HG03045 (cell line): ENCODE results near the gene GFOD1.

Experiments used
- ATAC-seq: cut with Tn5 transposase; IDR thresholded peaks from one replicate; pipeline ENCODE4 v1.9.1; 2021; ENCODE audit warnings: mild to moderate bottlenecking, moderate library complexity; ENCODE audit not compliant: unreplicated experiment

Gene GFOD1, protein sequence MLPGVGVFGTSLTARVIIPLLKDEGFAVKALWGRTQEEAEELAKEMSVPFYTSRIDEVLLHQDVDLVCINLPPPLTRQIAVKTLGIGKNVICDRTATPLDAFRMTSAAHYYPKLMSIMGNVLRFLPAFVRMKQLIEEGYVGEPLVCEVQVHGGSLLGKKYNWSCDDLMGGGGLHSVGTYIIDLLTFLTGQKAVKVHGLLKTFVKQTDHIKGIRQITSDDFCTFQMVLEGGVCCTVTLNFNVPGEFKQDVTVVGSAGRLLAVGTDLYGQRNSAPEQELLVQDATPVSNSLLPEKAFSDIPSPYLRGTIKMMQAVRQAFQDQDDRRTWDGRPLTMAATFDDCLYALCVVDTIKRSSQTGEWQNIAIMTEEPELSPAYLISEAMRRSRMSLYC

DNA sequence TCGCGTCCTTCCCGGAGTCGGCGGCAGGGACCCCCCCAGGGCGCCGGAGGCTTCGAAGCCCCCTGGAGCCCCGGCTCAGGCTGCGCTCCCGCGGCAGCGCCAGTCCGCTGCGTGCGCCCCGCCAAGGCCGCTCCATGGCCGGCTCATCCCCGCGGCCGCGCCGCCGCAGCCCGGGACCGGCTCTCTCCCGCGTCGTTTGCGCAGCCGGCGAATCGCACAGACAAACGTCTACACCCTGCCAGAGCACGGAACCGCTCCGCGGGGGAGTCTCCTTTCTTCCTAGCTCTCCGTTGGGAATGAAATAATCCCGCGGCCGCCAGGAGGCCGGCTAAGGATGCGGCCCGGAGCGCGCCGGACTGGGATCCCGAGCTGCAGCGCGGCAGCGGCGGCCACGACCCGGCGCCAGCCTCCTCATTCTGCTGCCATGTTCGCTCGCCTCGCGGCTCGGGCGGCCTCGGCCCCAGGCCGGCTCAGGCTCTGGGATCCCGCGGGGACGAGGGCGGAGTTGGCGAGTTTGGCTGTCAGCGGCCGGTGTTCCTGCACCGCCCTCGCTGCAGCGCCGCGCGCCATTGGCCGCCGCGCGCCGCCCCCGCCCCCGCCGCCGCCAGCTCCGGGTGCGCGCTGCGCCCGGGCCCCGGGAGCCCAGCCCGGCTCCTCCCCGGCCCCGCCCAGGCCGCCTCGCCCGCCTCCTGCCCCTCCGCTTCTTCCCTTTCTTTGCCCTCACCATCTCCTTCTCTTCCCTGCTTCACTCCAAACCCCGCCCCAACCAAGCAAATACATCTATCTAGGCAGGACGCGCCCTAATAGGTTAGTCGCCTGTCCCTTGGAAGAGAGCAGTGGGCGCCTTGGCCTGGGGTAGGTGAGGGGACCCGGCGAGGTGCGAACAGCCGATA is at the start of gene GFOD1:
TSS of gene GFOD1 (minus strand) at position 479 of the 893 bp plus-strand sequence. CDS start 710 bp downstream, outside the sequence.
- peak; percentile 88 for ATAC-seq

DNA sequence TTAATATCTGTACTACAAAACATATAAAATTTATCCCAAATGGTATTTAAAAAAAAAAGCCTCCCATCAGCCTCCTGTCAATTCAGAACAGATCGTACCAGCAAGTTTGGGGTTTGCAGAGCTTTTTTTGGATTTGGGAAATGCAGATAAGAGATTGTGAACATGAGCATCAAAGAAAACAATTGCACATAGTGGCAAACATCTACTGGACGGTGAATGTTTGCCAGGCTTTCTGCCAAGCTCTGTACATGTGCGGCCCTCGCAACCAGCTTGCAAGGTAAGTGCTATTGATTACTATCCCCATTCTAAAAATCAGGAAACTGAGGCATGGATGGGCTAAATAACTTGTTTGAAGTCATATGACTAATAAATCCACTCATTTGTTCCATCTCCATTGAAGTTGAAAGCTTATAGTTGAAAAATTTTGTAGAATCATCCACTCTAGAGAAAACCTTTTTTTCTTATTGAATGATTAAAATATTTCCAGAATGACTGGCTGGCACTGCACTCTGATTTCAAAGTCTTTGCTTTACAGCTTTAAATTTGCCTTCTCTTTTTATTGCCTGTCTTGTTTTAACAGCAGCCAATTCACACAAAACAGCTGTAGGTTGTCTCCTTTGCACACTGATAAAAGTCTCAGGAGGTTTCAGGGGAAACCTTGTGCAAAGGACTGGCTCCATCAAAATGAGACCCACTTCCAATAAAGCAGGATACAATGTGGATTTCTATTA is 49.6 kb upstream of the GFOD1 start:
- no peak for ATAC-seq

DNA sequence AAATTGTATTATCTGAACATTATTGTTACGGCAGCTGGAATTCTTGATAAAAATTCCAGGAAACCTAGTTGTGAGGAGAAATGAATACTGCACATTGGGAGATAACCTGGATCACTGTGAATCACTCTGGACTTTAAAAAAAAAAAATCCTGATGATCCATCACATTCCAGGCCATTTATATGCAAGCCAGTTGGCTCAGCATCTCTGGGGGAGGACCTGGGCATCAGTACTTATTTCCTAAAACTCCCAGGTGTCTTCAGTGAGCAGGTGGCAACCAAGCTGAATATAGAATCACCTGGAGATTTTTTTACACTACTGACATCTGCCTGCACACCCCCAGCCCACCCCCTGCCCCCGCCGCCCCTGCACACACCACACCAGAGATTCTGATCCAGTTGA is 47.9 kb upstream of the GFOD1 start:
- ATAC-seq: no peak

DNA sequence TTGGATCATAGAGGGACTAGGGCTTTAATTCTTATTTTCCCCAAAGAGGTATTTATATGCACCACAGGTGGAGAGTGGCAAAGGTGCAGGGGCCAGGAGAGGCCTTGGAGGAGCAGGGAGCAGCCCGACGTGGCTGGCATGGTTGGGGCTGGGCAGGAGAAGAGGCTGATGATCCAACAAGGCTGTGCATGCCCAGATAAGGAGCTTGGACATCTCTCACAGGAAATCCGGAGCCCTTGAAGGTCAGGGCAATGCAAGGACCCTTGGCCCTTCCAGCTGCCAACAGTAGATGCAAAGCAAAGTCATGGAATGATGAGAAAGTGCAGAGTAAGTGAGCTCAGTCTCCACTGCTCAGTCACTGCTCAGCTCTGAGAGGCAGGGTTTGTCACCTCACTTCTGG is 47.1 kb upstream of the GFOD1 start:
- ATAC-seq: no peak

DNA sequence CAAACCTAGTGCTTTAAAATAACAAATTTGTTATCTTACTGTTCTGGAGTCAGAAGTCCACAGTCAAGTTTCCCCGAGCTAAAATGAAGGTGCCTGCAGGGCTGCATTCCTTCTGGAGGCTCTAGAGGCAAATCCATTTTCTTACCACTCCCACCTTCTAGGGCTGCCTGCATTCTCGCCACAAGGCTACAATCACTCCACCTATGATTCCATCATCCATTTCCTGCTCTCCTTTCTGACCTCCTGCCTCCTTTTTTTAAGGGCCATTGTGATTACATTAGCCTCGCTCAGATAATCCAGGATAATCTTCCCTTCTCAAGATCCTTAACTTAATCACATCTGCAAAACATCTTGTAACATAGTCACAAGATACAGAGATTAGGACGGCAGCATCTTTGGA is 44.6 kb upstream of the GFOD1 start:
- no peak for ATAC-seq

DNA sequence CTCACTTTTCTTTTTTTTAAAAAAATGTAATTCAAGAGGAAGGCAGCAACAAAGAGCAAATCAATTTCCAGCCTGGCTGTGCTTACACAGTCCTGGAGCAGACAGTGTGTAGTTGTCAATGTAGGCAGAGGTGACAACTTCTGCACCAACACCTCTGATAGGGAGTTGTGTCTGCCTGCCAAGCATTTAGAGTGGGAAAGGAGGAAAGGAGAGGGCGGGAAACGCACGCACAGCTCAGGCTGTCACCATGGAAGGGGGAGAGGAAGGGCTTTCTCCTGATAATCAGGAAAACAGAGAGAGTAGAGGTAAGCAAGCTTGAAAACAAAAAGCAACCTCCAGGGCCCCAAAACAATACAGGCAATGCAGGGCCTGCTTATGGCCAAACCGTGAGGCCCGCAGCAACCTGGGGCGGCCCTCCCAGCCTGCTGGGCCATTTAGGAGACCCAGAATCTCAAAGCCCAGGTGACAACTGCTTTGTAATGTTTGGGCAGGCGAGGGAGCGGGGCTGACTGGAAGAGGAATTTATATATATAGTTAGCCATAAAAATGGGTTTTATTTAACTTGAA is 41.5 kb upstream of the GFOD1 start:
- ATAC-seq: no peak

DNA sequence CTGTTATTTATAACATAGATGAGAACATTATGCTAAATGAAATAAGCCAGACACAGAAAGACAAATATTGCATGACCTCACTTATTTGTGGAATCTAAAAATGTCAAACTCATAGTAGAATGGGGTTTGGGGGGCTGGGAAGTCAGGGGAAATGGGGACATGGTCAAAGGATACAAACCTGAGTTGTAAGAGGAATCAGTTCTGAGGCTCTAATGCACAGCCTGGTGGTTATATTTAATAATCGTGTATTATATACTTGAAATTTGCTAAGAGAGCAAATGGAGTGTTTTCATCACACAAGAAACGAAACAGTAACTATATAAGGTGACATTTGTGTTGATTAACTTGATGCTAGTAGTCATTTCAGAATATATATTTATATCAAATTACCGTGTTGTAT is 40.8 kb upstream of the GFOD1 start:
- ATAC-seq: no peak

DNA sequence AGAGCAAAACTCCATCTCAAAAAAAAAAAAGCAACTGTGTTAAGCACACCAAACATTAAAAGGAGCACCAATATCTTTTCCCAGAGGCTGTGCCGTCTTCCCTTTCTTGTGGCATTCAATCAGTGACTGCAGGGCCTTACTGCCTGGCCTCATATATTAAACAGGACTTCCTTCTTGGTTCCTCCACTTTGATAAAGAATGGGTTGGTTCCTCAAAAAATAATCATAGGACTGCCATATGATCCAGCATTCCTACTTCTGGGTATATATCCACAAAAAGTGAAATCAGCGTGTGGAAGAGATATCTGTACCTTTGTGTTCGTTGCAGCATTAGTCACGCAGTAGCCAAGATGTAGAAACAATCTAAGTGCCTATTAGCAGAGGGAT is 40.3 kb upstream of the GFOD1 start:
- ATAC-seq: no peak

DNA sequence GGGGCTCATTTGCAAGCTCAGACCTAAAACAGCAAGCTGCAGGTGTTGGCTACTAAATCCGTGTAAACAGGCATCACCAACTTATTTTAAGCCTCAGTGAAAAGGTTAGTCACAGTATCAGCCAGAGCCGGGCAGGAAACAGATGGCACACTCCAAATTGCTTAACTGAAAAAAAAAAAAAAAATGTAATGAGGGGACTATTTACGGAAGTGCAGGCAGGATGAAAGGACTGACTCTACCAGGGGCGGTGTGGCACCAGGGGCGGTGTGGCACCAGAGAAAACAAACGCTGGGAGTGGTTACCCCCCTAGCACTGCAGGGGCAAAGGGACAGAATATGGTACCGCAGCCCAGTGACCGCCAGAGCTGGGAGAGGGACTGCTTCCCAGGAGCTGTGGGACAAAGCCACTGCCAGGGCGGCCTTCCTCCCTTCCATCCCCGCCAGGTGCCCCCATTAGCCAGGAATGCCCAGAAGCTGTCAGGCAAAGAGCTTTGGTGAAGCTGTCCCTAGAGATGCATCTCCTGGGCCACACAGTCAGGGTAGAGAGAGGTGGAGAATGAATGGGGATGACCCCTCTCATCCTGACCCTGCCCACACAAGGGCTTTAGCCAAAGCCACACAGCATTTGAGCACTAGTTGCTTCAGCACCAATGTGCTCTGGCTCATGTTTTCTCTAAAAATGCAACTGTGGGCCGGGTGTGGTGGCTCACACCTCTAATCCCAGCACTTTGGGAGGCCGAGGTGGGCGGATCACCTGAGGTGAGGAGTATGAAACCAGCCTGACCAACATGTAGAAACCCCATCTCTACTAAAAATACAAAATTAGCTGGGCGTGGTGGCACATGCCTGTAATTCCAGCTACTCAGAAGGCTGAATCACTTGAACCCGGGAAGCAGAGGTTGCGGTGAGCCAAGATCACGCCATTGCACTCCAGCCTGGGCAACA is 39.6 kb upstream of the GFOD1 start:
- ATAC-seq: peak; percentile 81

DNA sequence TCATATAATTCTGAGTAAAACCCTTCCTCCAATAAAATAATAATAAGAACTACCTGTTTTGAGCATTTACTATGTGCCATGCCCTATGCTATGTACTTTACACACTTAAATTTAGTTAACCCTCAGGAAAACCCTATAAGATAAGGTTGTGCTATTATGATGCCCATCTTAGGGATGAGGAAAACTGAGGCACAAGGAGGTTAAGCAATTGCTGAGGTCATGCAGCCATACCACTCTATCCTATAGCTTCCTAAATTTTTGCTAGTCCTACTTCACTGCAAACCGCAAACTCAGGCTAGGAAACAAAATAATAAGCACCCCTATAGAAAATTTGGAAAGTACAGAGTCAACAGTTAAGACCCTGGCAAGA is 38.9 kb upstream of the GFOD1 start:
- ATAC-seq: no peak

DNA sequence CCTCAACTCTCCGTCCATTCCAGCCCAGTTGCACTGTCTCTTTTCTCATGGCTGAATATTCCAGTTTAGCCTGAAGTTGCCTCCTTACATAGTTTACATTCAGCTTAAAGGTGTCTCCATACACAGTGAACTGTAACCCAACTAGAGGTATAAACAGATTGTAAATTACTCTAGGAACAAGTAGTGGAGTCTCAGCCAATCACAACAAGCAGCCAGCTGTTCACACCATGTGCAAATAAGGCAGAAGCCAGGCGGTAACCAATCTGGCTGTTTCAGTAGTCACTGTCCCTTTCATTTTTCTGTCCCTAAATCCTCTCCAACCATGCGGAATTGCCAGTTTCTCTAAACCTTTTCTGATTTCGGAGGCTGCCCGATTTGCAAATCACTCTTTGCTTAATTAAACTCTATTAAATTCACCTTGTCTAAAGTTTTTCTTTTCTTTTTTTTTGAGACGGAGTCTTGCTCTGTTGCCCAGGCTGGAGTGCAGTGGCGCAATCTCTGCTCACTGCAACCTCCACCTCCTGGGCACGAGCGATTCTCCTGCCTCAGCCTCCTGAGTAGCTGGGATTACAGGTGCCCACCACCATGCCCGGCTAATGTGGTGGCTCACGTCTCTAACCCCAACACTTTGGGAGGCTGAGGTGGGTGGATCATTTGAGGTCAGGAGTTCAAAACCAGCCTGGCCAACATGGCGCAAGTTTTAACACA is 37.6 kb upstream of the GFOD1 start:
- no peak for ATAC-seq

DNA sequence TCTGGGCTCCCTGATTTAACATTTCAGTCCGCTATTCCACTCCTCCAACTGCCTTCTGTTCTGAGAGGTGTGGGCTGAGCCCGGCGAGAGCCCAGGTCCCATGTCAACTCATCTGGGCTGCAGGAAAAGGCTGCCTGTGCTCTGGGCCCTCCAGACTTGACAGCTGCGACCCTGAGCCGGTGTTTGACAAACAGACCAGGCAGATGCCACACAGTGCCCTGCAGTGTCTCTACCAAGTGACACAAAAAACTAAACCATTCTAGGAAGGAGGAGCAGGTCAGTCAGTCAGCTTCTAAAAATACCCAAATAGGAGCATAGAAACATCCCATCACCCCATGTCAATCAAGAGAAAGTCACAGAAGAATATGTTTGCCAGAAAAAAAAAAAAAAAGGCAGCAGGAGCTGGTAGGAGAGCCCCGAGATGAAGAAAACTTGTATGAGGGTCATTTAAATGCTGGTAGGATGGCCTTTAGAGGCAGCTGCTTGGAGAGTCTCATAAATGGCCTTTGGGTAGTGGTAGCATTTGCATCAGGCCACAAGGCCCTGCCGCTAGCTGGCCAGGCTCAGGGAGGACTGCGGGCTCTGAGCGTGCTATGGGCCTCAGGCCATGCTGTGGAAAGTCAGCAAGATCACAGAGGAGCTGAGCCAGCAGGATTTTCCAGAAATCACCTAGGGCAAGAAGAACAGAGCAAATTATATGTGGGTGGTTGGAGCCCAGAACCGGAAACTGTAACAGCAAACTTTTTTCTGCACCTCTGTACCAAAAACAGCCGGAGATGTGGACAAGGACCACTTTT is 36.6 kb upstream of the GFOD1 start:
- ATAC-seq: no peak

DNA sequence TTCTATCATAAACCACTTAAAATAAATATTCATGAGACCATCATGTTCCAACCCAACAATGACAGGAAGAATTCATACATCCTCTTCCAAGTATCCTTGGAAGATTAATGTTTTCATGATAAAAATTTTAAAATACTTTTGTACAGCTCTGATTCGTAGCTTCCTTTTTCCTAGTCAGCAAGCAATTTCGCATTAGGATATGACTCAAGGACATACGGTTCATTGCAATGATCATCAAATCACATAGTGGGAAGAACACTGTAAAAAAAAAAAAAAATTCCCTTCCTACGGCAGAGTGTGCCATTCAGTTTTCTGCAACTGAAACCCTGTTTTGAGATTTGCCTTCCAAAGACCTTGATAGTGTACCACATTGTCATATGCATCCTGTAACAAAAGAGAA is 35.3 kb upstream of the GFOD1 start:
- no peak for ATAC-seq

DNA sequence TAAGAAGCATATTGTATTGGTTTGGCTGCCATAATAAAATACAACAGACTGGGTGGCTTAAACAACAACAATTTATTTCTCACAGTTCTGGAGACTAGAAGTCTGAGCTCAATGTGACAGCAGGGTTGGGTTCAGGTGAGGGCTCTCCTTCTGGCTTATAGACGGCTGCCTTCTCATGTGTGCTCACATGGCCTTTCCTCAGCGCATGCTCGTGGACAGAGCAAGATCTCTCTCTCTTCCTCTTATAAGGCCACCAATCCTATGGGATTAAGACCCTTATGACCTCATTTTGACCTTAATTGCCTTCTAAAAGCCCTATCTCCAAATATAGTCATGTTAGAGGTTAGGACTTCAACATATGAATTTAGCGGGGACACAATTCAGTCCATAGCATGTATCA is 32.4 kb upstream of the GFOD1 start:
- no peak for ATAC-seq

DNA sequence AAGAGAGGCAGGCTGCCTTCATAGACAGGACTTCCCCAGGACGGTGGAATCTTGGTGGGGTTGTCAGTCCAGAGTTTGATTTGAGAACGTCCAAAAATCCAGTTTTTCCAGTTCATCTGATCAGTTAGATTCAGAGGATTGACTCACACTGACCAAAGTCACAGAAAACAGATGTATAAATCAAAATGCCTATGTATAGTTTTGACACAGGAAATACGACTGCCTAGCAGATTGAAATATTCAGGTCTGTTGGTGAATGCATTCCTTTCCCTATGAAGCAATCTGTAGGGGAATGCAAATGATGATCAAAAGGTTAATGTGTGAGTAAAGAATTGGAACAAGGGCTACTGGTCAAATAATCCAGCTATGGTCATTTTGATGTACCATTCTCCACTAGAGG is 29.7 kb upstream of the GFOD1 start:
- no peak for ATAC-seq

DNA sequence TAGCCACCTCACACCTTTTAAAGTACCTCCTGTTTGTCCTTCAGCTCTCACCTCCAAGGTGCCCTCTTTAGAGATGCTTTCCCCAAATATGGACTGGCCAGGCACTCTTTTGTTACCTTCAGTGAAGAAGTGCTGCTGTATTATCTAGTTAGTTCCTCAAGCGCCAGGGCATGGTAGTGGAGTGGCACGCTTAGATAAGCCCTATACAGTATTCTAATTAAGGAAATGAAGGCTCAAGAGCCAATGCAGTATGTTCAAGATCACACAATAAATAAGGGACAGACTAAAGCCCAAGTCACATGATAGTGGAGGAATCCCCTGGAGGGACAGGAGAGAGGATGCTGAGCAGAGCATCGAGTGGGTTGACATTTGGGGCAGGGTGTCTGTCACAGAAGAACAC is 28.5 kb upstream of the GFOD1 start:
- no peak for ATAC-seq

DNA sequence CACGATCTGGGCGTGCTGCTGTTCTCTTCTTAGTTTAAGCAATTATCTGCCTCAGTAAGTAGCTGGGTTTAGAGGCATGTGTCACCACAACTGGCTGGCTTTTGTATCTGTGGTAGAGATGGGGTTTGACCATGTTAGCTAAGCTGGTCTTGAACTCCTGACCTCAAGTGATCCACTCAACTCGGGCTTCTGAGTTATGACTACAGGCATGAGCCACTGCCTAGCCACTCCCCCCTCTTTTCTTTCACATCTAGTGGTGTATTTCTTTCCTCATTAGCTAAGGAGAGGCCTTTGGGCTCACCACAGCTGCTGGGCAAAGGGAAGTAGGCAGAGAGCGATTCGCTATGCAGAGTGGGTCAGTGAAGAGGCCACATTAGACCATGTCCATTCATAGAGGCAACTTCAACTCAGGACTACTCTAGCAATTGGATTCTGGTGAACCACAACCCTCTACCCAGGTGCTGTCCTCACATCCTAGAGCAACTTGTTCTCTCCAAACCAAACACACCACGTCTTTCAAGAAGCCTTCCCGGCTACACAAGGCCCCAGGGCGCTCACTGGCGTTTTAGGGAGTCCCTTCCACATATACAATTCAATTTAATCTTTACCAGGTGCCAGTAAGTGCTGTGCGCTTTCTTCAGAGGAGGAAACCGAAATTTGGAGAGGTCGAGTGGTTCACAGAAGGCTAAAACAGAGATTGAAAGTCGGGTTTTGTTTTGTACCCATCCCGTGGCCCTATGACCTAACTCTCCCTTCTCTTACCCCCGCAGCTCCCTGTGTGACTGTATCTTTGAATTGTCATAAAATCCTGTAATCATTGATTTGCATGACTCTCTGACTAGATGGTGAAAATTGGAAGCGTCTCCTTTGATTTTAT is 26.5 kb upstream of the GFOD1 start:
- ATAC-seq: no peak

DNA sequence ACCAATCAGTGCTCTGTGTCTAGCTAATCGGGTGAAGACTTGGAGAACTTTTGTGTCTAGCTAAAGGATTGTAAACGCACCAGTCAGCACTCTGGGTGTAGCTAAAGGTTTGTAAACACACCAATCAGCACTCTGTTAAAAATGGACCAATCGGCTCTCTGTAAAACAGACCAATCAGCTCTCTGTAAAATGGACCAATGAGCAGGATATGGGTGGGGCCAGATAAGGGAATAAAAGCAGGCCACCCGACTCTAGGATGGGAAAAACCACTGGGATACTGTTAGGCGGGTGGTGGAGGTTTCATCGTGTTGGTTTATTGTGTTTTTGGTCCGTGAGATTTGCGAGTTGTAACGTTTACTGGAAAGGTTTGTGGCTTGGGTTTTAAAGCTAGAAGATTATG is 25.5 kb upstream of the GFOD1 start:
- no peak for ATAC-seq
